HG03045 (cell line): ENCODE data around the gene SORCS2.

Experiments
- ATAC-seq: cut with Tn5 transposase; IDR thresholded peaks from one replicate; pipeline ENCODE4 v1.9.1; 2021; ENCODE audit warnings: mild to moderate bottlenecking, moderate library complexity; ENCODE audit not compliant: unreplicated experiment

Gene SORCS2

DNA sequence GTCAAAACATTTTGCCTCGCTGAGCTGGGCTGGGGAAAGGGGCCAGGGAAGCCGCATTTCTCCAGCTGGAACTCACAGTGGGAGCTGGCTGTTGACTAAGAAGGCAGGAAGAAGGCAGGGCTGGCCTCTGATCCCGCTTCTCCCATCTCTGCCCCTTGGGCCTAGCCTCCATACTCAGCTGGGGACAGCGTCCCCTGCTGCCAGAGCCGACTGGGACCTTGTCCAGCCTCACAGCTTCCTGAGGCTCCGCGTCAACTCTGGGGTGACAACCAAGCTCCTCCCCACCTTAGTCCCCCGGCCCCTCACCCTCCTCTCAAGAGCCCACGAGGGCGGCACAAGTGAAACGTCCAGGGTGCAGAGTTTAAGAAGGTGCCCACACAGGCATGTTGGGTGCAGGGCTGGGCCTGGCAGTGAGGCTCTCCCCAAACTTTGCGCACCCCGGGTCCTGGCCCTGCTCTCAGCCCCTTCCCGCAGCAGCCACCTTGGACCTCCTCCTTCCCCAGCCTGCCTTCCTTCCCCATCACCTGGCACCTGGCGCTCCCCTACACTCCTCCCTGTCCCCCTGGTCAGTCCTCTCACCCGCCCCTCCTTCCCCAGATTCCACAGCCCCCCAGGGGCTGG, 141.6 kb downstream of the SORCS2 start:
- ATAC-seq: no peak

GRCh38 chr4:7334521-7335275, 142.4 kb downstream of the SORCS2 start:
- no peak for ATAC-seq

DNA sequence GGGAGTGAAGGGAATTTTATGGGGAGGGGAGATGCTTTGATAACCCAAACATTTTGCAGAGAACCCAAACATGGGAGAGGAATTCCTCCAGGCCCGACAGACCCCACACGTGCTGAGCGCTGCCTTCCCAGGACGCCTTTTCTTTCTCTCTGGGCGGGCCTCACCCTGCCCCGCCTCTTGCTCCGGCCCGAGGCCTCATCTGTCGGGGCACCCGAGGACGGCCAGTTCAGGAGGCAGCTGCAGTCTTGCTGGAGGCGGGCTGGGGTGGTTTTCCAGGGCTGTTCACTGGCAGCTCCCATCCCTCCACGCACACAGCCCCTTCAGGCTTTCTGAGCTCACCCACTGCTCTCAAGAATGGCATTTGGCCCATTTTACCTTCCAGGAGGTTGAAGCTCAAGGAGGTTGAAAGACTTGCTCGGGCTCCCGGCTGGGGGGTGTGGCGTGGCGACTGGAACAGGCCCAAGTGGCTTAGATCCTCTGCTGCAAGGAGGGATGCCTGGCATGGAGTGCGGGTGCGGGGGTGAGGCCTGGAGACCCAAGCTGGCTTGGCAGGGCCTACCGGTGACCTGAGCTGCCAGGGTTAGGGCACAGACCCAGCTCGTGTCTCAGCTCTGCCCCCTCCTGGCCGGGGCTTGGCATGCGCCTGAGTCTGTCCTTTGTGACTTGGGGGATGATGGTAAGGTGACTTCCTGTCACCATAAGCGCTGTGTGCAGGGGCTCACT, 143.2 kb downstream of the SORCS2 start:
- ATAC-seq: no peak

GRCh38 chr4:7336067-7336569, 143.8 kb downstream of the SORCS2 start:
- ATAC-seq: no peak

- no peak for ATAC-seq
Observed at GRCh38 chr4:7336732-7337131, 144.4 kb downstream of the SORCS2 start.

- no peak for ATAC-seq
Observed at GRCh38 chr4:7337196-7338058, 145.1 kb downstream of the SORCS2 start.

GRCh38 chr4:7338059-7338452, 145.7 kb downstream of the SORCS2 start:
- ATAC-seq: no peak

- ATAC-seq: no peak
Observed at GRCh38 chr4:7338876-7339623, 146.7 kb downstream of the SORCS2 start.

GRCh38 chr4:7339751-7340552, 147.6 kb downstream of the SORCS2 start:
- ATAC-seq: no peak

- no peak for ATAC-seq
Observed at GRCh38 chr4:7340553-7341433, 148.5 kb downstream of the SORCS2 start.

GRCh38 chr4:7341491-7342222, 149.3 kb downstream of the SORCS2 start:
- ATAC-seq: no peak

- no peak for ATAC-seq
Observed at GRCh38 chr4:7342223-7343080, 150.1 kb downstream of the SORCS2 start.

- no peak for ATAC-seq
Observed at GRCh38 chr4:7343081-7343655, 150.8 kb downstream of the SORCS2 start.

GRCh38 chr4:7343950-7344349, 151.6 kb downstream of the SORCS2 start:
- no peak for ATAC-seq

- ATAC-seq: no peak
Observed at GRCh38 chr4:7344636-7345155, 152.4 kb downstream of the SORCS2 start.

DNA sequence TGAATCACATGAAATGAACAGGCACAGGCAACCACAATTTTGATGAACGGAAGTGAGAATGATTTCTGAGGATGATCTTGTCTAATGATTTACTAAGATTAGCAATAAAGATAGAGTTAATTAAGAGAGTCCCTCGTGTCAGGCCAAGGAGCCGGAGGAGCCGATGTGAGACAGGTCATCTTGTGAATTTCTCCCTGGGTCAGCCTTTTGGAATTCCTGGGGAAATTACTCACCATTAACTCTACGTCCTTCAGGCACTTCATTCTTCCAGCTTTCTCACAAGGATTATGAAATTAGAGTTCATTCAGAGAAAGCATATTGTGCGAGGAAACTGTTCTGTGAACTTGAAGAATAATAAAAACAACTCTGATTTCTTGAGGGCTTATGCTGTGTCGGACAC, 155.6 kb downstream of the SORCS2 start:
- ATAC-seq: no peak
